Endothelial cell of umbilical vein (primary cell): ENCODE data around the gene IPO9. TPM values are rescaled to one million over a fixed set of nuclear protein-coding genes. Genes with fewer than 3 reads are reported as not detected.

Experiments
- BruUV-seq: library from RNA; stranded (reverse); fragments of 400-500 nt; replicated peaks from 2 replicates; lab custom pipeline; 2021; lab: Mats Ljungman, UMichigan
- CTCF ChIA-PET: fragments of 300-600, 350-600 bp; sonication (Branson Sonifier 250); formaldehyde crosslinking; loops from one replicate; lab custom pipeline; 2021; ENCODE audit warnings: antibody characterized with exemption, inconsistent platforms; lab: Charles Lee
- POLR2A ChIA-PET: fragments of 300-600, 350-600 bp; sonication (Branson Sonifier 250); formaldehyde crosslinking; loops from one replicate; lab custom pipeline; 2021; ENCODE audit warnings: antibody characterized with exemption, inconsistent platforms; lab: Charles Lee
- DNase-seq: peaks from one replicate; pipeline ENCODE4 v3.0.0-alpha.2; 2011; ENCODE audit warnings: low read depth, low spot score
- FAIRE-seq: peaks from 2 replicates; lab custom pipeline; 2011; peaks lifted over from hg19 to GRCh38; lab: Jason Lieb, UNC
- H2AFZ ChIP-seq: 2 replicates; pipeline ENCODE4 v1.6.0; 2012; ENCODE audit warnings: low read depth, low read length, control low read depth, inconsistent platforms
- H3K27ac ChIP-seq: 2 replicates; pipeline ENCODE4 v1.5.1; 2011; ENCODE audit warnings: low read depth, mild to moderate bottlenecking, control low read depth, low read length, moderate library complexity; ENCODE audit not compliant: insufficient read depth
- H3K27me3 ChIP-seq, 2 experiments: 2 replicates each; pipeline versions ENCODE4 v1.6.0 to v1.6.1; 2011; ENCODE audit warnings: low read length in 2 of 2, mixed read lengths in 1 of 2; ENCODE audit not compliant: control insufficient read depth in 2 of 2, insufficient read depth in 2 of 2
- H3K36me3 ChIP-seq, 2 experiments: 2 replicates in 1 of 2; 3 replicates in 1 of 2; pipeline ENCODE4 v1.5.1; 2011; ENCODE audit warnings: low read length in 2 of 2, mild to moderate bottlenecking in 1 of 2, moderate library complexity in 1 of 2; ENCODE audit not compliant: control insufficient read depth in 2 of 2, insufficient read depth in 2 of 2; ENCODE audit errors: extremely low read depth in 1 of 2
- H3K4me1 ChIP-seq: 3 replicates; pipeline ENCODE4 v1.5.1; 2011; ENCODE audit warnings: mild to moderate bottlenecking, low read length; ENCODE audit not compliant: control insufficient read depth, insufficient read depth; ENCODE audit errors: extremely low read depth
- H3K4me2 ChIP-seq: 2 replicates; pipeline ENCODE4 v1.6.1; 2011; ENCODE audit warnings: low read length, control low read depth, mixed read lengths; ENCODE audit not compliant: insufficient read depth
- H3K4me3 ChIP-seq, 3 experiments: fragments of 200-600 bp in 1 of 3; sonication (generic), shearing (Covaris generic) in 1 of 3; replicated peaks in 1 of 3; 2 replicates each; pipeline ENCODE4 v1.5.1; 2011 to 2016; ENCODE audit warnings: control low read depth in 3 of 3, low read length in 3 of 3, mild to moderate bottlenecking in 2 of 3, inconsistent platforms in 1 of 3, low read depth in 1 of 3, moderate library complexity in 1 of 3; ENCODE audit not compliant: insufficient read depth in 1 of 3
- H3K79me2 ChIP-seq: 2 replicates; pipeline ENCODE4 v1.6.0; 2012; ENCODE audit warnings: low read length, inconsistent platforms; ENCODE audit not compliant: control insufficient read depth, insufficient read depth
- H3K9ac ChIP-seq: replicated peaks from 2 replicates; pipeline ENCODE3; 2011; ENCODE audit warnings: low read length, control low read depth; ENCODE audit not compliant: insufficient read depth; ENCODE audit errors: extremely low read depth
- H3K9me1 ChIP-seq: replicated peaks from 3 replicates; pipeline ENCODE4 v1.6.0; 2011; ENCODE audit warnings: mild to moderate bottlenecking, low read length; ENCODE audit not compliant: control insufficient read depth, insufficient read depth; ENCODE audit errors: extremely low read depth
- H3K9me3 ChIP-seq: replicated peaks from 2 replicates; pipeline ENCODE4 v1.5.1; 2012; ENCODE audit warnings: low read length, inconsistent platforms; ENCODE audit not compliant: control insufficient read depth, insufficient read depth
- H4K20me1 ChIP-seq: replicated peaks from 2 replicates; pipeline ENCODE3; 2011; ENCODE audit warnings: mild to moderate bottlenecking, low read length; ENCODE audit not compliant: control insufficient read depth, insufficient read depth; ENCODE audit errors: extremely low read depth
- CTCF ChIP-seq, 2 donors: IDR thresholded peaks; 1 replicate in 1 of 2; 2 replicates in 1 of 2; pipeline ENCODE4 v1.5.1; 2011; ENCODE audit warnings: low read length in 2 of 2, mild to moderate bottlenecking in 2 of 2, moderate library complexity in 2 of 2, control low read depth in 1 of 2, inconsistent platforms in 1 of 2, low read depth in 1 of 2; ENCODE audit not compliant: insufficient read depth in 1 of 2; ENCODE audit errors: extremely low read depth in 1 of 2
- EZH2 ChIP-seq: IDR thresholded peaks from 2 replicates; pipeline ENCODE4 v1.6.1; 2012; ENCODE audit warnings: borderline replicate concordance, low read depth, mild to moderate bottlenecking, moderate library complexity, low read length, inconsistent platforms; ENCODE audit not compliant: severe bottlenecking
- FOS ChIP-seq: IDR thresholded peaks from 2 replicates; pipeline ENCODE4 v1.6.1; 2011; ENCODE audit warnings: mild to moderate bottlenecking, low read length, moderate library complexity, borderline replicate concordance; ENCODE audit not compliant: insufficient read depth
- GATA2 ChIP-seq: IDR thresholded peaks from 2 replicates; pipeline ENCODE4 v1.7.0; 2011; ENCODE audit warnings: low read depth, mild to moderate bottlenecking, moderate library complexity, mixed read lengths, low read length; ENCODE audit not compliant: insufficient read length, insufficient read depth
- JUN ChIP-seq: IDR thresholded peaks from 2 replicates; pipeline ENCODE4 v1.6.1; 2011; ENCODE audit warnings: borderline replicate concordance, low read depth; ENCODE audit not compliant: insufficient read length, insufficient read depth
- MAX ChIP-seq: IDR thresholded peaks from 2 replicates; pipeline ENCODE4 v1.6.1; 2011; ENCODE audit not compliant: insufficient read depth, insufficient read length
- MYC ChIP-seq: IDR thresholded peaks from one replicate; pipeline ENCODE4 v1.6.1; 2011; ENCODE audit warnings: mild to moderate bottlenecking, low read depth, low read length
- POLR2A ChIP-seq: IDR thresholded peaks from 2 replicates; pipeline ENCODE4 v1.6.1; 2012; ENCODE audit warnings: low read depth, mild to moderate bottlenecking, control low read depth, low read length
- POLR2AphosphoS5 ChIP-seq: IDR thresholded peaks from 2 replicates; pipeline ENCODE4 v1.6.1; 2012; ENCODE audit warnings: low read depth, mild to moderate bottlenecking, control low read depth, low read length, moderate library complexity; ENCODE audit not compliant: insufficient read depth
- dilution Hi-C: fragments of 300-500 bp; cut with MboI; formaldehyde crosslinking; loops from one replicate; pipeline ENCODE4 v1.15.0; 2019; ENCODE audit warnings: low sequenced_read_pairs; ENCODE audit not compliant: extremely low pct_ligation_motif_present
- intact Hi-C: fragments of 100-400 bp; cut with micrococcal nuclease; formaldehyde crosslinking; loops from one replicate; pipeline ENCODE4 v1.10.0; 2022
- polyA plus RNA-seq, 4 experiments: library from polyadenylated mRNA; depleted of rRNA in 3 of 4; stranded (reverse) in 3 of 4; unstranded in 1 of 4; fragments of >200 nt; gene quantifications; 2 replicates each; pipeline versions ENCODE4 v1.2.1 to v1.2.3, GENCODE V29; 2011 to 2012; ENCODE audit warnings: missing spikeins in 1 of 4
- total RNA-seq: library from RNA; stranded (reverse); gene quantifications from 2 replicates; pipeline ENCODE4 v1.2.3, GENCODE V29; 2021

IPO9 gene
- total and polyA plus RNA-seq, 2 donors (not counting 3 experiments of a cell fraction or from before 2014, with no cell fraction given): 53.4 to 104 TPM

GRCh38 chr1:201788296-201788695 lies 40.7 kb upstream of the IPO9 start:
- no TSS peak for BruUV-seq
- ChIA-PET CTCF (interaction anchor here (1.1 to 20.2 kb wide), 3 partner anchors 8 to 76 kb away, joined by 3 to 970 read pairs (median 4); no protein-coding TSS in a partner anchor), POLR2A (interaction anchor here (0.8 kb wide), 1 partner anchor 14 kb away, joined by 4 read pairs; no protein-coding TSS in a partner anchor)
- H3K9ac ChIP-seq: no peak overlapping the region
- H3K36me3 ChIP-seq: peaks cover 21 to 33% of the 10 kb centered on the region in 2 experiments
- DNase-seq: no peak
- no peaks in the 10 kb centered on the region for H3K27me3 ChIP-seq
- H4K20me1 ChIP-seq: no peaks in the 10 kb centered on the region
- H3K4me1 ChIP-seq: peaks cover 48% of the 10 kb centered on the region
- no peaks in the 10 kb centered on the region for H3K9me3 ChIP-seq
- no peak overlapping the region for H2AFZ ChIP-seq
- intact Hi-C loops: no loop called here
- FAIRE-seq: no peak
- TF ChIP-seq EZH2 (no peak), POLR2AphosphoS5 (no peak), FOS (no peak), CTCF (IDR thresholded peaks at IDR 0.05; ENCODE audit: extremely low read depth in 1 of 2, insufficient read depth in 1 of 2, low read depth in 1 of 2, low read length in 2 of 2) (no peak), GATA2 (no peak), POLR2A (no peak), MAX (no peak), MYC (no peak), JUN (no peak)
- dilution Hi-C loops: no loop called here
- no peaks in the 10 kb centered on the region for H3K9me1 ChIP-seq
- H3K4me3 ChIP-seq: no peak overlapping the region
- H3K79me2 ChIP-seq: peaks cover 3% of the 10 kb centered on the region
- no peak overlapping the region for H3K27ac ChIP-seq
- no peak overlapping the region for H3K4me2 ChIP-seq
